Stimulated activated CD4-positive, alpha-beta T cell treated with anti-CD3 and anti-CD28 coated beads, Interleukin-12 subunit alpha, Interleukin-12 subunit beta, amount 100 ng/mL, for 24 hours (primary cell): ENCODE results near the gene SORT1.
"Not testable (repeated sequence)": the region's sequence is repeated elsewhere in the genome, so short reads cannot be mapped to it uniquely, and the experiment has no call there.

Experiments
- DNase-seq, 2 experiments: peaks; one replicate each; pipeline ENCODE4 v3.0.0-alpha.2; 2020; ENCODE audit warnings: low read depth in 2 of 2

Gene SORT1

DNA sequence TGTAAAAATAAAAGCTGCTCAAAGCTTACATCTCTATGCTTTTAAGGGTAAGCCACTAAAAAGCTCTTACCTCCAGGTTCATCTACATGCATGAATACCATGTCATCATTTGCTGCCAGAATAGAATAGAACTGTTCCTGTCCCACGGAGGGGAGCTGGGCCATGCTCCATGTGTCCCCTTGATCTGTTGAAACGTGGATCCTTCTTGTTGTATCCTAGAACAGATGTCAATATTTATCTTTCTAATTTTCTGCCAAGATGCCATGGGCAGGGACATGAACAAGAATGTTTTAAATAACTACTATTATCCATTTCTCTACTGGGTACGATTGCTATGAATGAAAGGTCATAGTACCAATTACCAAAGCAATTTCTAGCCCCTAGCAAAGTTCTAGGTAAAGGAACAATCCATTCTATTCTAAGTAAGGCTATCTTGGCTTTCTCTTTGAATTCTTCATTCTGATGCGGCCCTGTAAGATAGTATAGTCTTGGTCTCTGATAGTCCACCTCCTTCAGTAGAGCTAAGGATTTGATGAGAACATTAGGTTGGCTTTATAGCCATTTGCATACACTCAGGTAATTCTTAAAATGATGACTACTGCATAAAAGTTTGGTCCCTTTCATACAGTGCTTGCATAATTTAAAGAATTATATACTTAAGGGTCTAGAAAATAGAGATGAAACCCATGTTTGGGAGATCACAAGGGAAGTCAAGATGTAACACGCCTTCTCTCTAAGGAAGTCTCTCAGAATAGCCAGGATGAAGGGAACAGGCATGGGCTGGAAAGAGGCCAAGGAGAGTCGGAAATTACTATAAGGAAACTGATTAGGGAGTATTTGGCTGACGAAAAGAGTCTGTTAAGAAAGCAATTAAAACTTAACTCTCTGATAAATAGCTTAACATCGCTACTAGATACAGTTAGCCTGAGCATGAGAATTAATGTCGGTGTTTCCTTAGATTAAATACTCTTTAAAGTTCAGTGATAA is 55.5 kb downstream of the SORT1 start:
- DNase-seq, result no peak

- DNase-seq, result no peak
Observed at GRCh38 chr1:109338608-109339007, 59.1 kb downstream of the SORT1 start.

GRCh38 chr1:109338091-109338490 is 59.6 kb downstream of the SORT1 start:
- no peak for DNase-seq

GRCh38 chr1:109335091-109335490 is 62.6 kb downstream of the SORT1 start:
- no peak for DNase-seq

DNA sequence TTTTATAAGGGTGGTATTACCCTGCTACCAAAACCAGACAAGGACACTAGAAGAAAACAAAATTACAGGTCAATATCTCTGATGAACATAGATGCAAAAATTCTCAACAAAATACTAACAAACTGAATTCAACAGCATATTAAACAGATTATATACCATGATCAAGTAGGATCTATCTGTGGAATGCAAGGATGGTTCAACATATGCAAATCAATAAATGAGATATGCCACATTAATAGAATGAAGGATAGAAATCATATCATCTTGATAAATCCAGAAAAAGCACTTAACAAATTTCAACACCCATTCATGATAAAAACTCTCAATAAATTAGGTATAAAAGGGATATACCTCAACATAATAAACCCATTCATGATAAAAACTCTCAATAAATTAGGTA is 66.6 kb downstream of the SORT1 start:
- DNase-seq, result no peak

DNA sequence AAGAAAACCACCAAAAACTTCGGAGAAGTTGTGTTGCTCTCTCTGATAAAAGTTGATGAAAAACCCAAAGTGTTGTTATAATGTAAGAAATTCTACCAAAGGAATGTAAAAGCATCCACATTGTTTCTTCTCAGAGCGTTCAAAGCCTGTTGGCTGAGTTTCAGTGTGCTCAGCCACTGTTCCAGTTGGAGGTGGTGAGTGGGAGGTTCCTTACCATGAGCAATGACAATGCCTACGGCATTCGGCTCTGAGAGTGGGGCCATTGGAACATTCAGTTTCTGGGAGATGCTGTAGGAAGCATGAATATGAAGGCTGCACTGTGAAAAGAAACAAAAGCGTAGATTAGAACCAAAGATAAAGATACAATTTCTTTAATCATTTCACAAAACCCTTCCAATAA is 70.4 kb downstream of the SORT1 start:
- DNase-seq, result no peak

GRCh38 chr1:109322974-109323373 is 74.7 kb downstream of the SORT1 start:
- DNase-seq, result no peak

- DNase-seq, result no peak
Observed at GRCh38 chr1:109319114-109319513, 78.6 kb downstream of the SORT1 start.

DNA sequence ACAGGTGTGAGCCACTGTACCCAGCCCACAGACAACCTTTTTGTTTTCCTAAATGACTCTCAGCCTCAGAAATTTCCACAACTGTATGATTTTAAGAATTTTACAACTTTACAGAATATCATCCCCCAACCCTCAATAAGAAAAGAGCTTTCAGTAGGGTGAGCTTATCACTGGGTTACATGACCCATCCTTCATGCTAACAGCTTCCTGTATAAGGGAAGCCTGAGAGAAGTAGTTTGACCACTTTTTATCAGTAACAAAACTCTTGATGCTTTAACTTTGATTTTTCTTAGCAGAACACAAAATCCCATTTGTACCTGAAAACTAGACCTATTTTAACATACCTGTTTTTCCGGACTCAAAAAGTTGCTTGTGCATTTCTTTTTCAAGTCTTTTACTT is 81.2 kb downstream of the SORT1 start:
- DNase-seq, result no peak

DNA sequence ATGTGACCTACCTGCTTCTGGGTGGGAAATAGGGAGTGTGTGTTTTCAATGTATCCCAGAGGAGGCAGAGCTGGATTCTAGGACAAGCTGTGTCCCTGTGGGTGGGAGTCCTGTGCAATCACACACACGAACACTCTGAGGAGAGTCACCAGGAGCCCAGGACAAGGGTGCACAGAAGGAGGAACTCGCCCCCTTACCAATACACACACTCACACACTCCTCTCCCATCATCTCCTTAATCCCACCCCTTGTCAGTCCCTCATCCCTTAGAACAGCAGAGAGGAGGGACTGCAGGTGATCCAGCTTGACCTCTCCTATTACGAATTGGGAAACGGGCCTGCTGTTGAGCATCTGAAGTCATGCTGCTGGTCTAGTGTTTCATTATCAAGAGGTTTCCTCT is 82.4 kb downstream of the SORT1 start:
- no peak for DNase-seq

GRCh38 chr1:109314795-109315194 is 82.9 kb downstream of the SORT1 start:
- DNase-seq, result no peak

DNA sequence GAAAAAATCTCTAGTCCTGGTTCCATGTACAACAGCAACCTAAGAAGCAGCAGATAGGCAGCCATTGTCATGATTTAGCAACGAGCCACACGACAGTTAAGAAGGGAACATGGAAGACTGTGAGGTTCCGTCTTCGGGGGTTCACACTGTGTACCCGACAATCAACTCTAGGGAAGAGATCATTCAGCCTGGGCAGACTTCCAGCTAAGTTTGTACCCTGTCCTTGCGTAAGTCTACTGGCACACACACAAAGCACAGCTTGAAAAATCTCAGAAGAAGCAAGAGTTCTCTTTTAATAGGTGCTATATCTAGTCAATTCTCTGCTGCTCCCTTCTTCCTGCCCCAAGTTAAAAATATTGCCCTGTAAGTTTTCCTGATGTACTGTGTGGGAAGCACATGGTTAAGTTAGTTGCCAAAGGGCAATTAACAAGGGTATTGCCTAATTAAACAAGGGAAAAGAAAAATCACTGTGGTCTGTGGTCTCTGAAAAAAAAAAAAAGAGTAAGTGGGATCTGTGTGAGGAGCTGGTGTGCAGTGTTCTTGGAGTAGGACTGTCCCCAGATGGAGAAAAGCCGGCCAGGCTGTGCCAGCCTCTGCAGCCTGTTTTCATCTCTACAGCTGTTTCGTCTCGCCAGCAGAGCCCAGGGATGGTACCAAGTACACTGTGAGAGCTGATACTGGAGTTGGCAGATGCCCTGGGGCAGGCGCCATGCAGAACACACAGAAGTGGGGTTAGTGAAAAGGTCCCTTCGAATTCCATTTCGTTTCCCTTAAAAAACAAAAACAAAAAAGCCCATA is 84.5 kb downstream of the SORT1 start:
- no peak for DNase-seq

DNA sequence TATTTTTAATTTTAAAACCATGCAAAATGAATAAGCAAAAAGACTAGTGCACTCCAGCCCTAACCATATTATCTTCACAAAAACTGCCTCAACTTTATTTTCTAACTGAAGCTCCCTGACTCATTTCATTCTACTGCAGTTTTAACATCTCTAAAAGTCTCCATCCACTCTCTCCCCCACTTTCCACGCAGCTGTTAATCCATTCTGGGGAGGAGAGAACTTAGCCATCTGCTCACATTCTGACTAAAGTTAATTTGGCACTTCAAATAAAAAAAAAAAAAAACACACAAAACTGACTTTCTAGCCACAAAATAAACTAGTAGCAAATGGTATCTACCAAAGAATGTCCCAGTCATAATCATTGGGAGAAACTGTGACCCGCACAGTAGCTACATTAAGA is 85.5 kb downstream of the SORT1 start:
- DNase-seq, result no peak

DNA sequence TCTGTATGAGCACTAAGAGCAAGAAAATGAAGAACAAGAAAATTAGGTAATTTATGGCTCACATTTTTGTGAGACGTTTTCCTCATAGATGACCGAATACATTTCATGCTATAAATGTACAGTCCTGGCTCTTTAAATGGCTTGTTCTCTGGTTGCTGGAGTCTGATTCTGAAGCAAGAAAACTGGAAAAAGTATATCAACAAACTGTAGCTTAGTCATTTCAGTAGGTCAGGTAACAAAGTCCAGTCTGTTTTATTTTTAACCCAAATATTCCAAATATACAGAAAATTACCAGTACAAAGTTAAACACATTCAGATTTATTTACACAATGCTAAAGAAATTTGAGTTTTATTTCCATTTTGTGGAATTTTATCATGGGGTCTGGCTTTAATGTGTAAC is 88.4 kb downstream of the SORT1 start:
- no peak for DNase-seq

DNA sequence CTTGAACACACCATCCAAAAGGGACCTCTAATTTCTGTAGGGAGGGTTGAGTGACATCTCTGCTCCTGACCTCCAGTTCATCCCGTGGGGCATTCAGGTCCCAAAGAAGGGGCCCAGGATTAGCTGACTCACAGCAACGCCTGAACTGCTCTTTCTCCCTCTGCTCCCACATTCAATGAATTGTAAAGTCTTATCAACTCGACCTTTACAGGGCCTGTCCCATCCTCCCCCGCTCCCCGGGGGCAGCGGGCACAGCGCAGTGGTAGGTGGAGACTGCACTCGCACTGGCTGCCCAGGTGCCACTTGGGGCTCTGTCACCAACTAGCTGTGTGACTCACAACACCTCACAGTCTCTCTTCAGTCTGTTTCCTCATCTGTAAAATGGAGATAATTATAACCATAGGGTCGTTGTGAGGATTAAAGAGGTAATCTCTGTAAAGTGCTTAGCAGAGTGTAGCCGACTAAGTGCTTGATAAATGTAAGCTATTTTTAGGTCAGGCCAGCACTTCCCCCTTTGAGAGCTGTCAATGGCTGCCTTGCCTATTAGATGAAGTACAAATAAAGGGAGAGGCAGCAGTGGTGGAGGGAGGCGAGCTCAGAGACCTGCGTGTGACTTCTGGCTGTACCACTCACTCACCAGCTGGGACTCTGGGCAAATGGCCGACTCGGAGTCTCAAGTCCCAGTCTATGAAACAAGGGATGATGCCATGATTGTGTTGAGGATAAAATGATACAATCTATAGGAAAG is 90.3 kb downstream of the SORT1 start:
- no peak for DNase-seq

DNA sequence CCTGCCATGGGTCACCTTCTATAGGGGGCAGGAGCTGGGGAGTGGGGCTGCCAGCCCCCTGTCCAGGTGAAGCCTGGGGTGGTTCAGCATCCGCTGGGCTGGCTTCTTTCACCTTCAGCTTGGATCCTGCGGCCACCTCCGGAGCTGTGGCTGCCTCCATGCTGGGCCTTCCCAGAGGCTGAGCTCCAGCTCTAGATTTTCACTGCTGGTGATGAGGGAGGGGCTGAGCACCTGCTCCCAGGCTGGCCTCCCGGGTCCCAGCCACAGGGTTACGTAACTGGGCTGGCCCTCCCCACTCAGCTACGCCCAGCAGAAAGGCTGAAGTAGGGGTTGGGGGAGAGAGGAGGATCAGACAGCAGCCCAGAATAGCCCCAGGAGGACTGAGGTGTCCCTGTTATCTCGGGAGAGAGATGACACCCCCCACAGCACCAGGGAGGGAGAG is 90.9 kb downstream of the SORT1 start, which contains the start of gene MYBPHL:
Gene MYBPHL, minus strand, starts transcription at position 180 of the 442 bp plus-strand sequence. Its CDS starts 20 bp downstream, at position 160.
- DNase-seq, result no peak

- not testable (repeated sequence) for DNase-seq
Observed at GRCh38 chr1:109305991-109306390, 91.7 kb downstream of the SORT1 start.

DNA sequence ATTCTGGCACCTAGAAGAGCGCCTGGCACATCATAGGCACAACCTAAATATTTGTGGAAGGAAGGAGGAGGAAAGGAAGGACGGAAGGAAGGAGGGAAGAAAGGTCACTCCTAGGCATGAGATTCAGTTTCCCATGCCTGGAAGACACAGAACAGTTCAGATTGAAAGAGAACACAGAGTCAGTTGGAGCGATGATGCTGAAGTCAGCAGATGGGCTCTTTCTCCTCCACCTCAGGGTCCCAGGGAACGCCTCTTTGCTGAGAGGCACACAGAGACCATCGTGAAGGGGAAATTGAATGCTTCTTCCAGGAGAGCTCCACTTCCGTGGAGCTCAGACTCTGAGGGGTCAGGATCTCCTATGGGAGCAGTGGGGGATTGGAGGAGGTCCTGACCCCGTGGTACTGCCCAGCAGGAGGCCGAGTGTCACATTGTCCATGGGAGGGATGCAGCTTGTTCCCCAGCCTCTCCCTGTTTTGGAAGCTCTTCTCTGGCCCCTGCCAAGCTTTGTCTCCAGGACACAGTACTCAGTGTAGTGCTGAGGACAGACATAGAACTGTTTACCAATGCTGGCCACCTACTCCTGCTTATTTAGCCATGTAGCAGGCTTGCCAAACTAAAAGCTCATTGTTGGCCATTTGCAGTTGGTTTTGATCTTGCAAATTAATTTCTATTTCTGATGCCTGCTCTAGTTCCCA is 93.3 kb downstream of the SORT1 start:
- DNase-seq, result no peak

DNA sequence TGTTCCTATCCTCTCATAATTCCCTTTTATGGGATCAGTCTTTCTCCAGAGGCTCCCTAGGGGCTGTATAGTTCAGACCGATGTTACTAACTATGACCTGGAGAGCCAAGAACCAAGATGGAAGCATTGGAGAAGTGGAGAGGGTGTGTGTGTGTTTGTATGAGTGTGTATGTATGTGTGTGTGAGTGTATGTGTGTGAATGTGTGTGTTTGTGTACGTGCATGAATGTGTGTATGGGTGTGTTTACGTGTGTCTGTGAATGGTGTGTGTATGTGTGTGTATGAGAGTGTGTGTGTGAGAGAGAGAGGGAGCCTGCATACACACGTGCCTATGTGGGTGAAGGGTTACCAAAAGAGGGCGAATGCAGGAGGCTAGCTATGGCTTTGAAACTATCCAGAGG is 95.8 kb downstream of the SORT1 start:
- no peak for DNase-seq

GRCh38 chr1:109300650-109301151 is 97.0 kb downstream of the SORT1 start:
- DNase-seq, result no peak
